Gastrocnemius medialis (tissue), 4 donors: ENCODE measurements around the gene IGSF21. TPM values are rescaled to one million over a fixed set of nuclear protein-coding genes. Genes with fewer than 3 reads are reported as not detected.

Experiments
- ATAC-seq, 2 donors: fragments of 150-250 bp; one replicate each; pipeline ENCODE4 v1.9.1; 2016
- DNase-seq, 2 donors: peaks; one replicate each; pipeline ENCODE4 v3.0.0-alpha.2; 2019
- H3K27ac ChIP-seq, 4 donors: fragments of 200-600 bp; sonication (generic); 1 replicate in 1 of 4; 2 replicates in 3 of 4; pipeline ENCODE4 v1.5.1; 2016 to 2018; ENCODE audit warnings: mild to moderate bottlenecking in 2 of 4, moderate library complexity in 1 of 4
- H3K27me3 ChIP-seq, 3 donors: fragments of 200-600 bp; sonication (generic) in 2 of 3; 1 replicate in 1 of 3; 2 replicates in 2 of 3; pipeline versions ENCODE4 v1.5.1 to v1.6.0; 2016 to 2019; ENCODE audit warnings: mild to moderate bottlenecking in 1 of 3, moderate library complexity in 1 of 3
- H3K36me3 ChIP-seq, 2 donors: fragments of 200-600 bp; sonication (generic) in 1 of 2; one replicate each; pipeline ENCODE4 v1.5.1; 2017 to 2018
- H3K4me1 ChIP-seq, 2 donors: fragments of 200-600 bp; sonication (generic) in 1 of 2; one replicate each; pipeline ENCODE4 v1.5.1; 2016 to 2017; ENCODE audit warnings: mild to moderate bottlenecking in 2 of 2
- H3K4me3 ChIP-seq, 4 donors: fragments of 200-600 bp; sonication (generic) in 3 of 4; 1 replicate in 1 of 4; 2 replicates in 3 of 4; pipeline ENCODE4 v1.5.1; 2016 to 2019; ENCODE audit warnings: mild to moderate bottlenecking in 2 of 4
- H3K9me3 ChIP-seq, 3 donors: fragments of 200-600 bp; sonication (generic) in 2 of 3; 1 replicate in 1 of 3; 2 replicates in 2 of 3; pipeline ENCODE4 v1.5.1; 2016 to 2019
- CTCF ChIP-seq, 5 experiments: fragments of 450-650 bp in 3 of 5; fragments of 200-600 bp in 2 of 5; sonication (generic) in 2 of 5; IDR thresholded peaks in 4 of 5; conservative IDR thresholded peaks in 1 of 5; 1 replicate in 4 of 5; 2 replicates in 1 of 5; pipeline ENCODE4 v1.5.1; 2016 to 2019; ENCODE audit warnings: antibody characterized with exemption in 5 of 5, mild to moderate bottlenecking in 3 of 5, moderate library complexity in 3 of 5
- POLR2A ChIP-seq, 2 donors: fragments of 450-650 bp; IDR thresholded peaks; one replicate each; pipeline ENCODE4 v1.6.1; 2017; ENCODE audit warnings: antibody characterized with exemption in 2 of 2, mild to moderate bottlenecking in 2 of 2, moderate library complexity in 2 of 2
- in situ Hi-C, 4 donors: fragments of 200-750 bp; cut with MboI; loops; one replicate each; pipeline versions ENCODE4 v1.15.0 to v1.8.0; 2017; ENCODE audit warnings: low sequenced_read_pairs in 4 of 4
- intact Hi-C: fragments of 100-400 bp; cut with DNase I; formaldehyde crosslinking; loops from one replicate; pipeline ENCODE4 v1.15.1; 2023; ENCODE audit warnings: low total_unique reads
- total RNA-seq, 4 donors: library from RNA; depleted of rRNA; stranded (reverse); fragments of >200 nt; gene quantifications; one replicate each; pipeline versions ENCODE4 v1.1.0 to v1.2.3, GENCODE V29; 2016

Gene IGSF21
- total RNA-seq, 4 donors from 2014 or later, result 0.32 to 0.66 (median 0.53) TPM

- ATAC-seq, result no peak
- Histone ChIP-seq H3K36me3 (no peaks in the 10 kb centered on the region), H3K9me3 (peaks cover 0 to 4% (median 0%) of the 10 kb centered on the region in 3 donors), H3K4me3 (no peak overlapping the region), H3K27ac (no peak overlapping the region), H3K4me1 (no peaks in the 10 kb centered on the region), H3K27me3 (peaks cover 0 to 4% (median 0%) of the 10 kb centered on the region in 3 donors)
- intact Hi-C loops (no loop called here), in situ Hi-C loops (no loop called here)
- DNase-seq, result no peak
- no peak for TF ChIP-seq CTCF (IDR thresholded peaks at IDR 0.05 in 4 of 5, conservative IDR thresholded peaks at IDR 0.05 in 1 of 5)
- TF ChIP-seq POLR2A (IDR thresholded peaks at IDR 0.05), result no peak
Observed at GRCh38 chr1:18373151-18373550, 265.6 kb downstream of the IGSF21 start.

DNA sequence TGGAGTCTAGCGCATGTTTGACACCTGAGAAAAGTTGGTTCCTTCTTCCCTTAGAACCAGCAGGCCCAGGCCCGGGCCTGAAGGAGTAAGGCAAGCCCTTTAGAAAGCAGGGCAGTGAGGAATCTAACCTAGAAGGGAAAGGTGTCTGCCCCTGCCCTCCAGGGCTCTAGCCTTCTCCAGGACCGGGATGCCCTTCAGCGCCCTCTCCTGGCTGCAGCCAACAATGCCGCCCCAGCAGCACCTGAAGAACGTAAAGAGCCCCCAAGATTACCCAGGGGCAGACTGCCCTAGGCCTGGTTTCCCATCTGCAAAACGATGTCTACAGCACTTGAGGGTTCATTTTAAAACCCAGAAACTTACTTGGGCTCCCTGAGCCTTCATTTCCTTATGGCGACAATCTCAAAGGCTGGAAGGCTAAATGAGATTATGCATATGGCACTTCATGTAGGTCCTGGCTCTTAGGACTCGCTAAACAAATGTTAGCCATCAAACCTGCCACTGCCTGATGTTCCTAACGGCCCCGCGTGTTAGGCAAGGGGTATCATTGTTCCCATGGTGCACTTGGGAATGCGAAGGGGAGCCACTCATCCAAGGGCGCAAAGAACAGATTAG lies 266.4 kb downstream of the IGSF21 start:
- Histone ChIP-seq H3K4me3 (no peak overlapping the region), H3K27me3 (peaks cover 0 to 4% (median 0%) of the 10 kb centered on the region in 3 donors), H3K9me3 (peaks cover 0 to 4% (median 0%) of the 10 kb centered on the region in 3 donors), H3K36me3 (no peaks in the 10 kb centered on the region), H3K27ac (no peak overlapping the region), H3K4me1 (no peaks in the 10 kb centered on the region)
- TF ChIP-seq POLR2A (IDR thresholded peaks at IDR 0.05) (no peak), CTCF (IDR thresholded peaks at IDR 0.05 in 4 of 5, conservative IDR thresholded peaks at IDR 0.05 in 1 of 5) (no peak)
- ATAC-seq, result no peak
- DNase-seq, result no peak
- intact Hi-C loops, result no loop called here
- in situ Hi-C loops, result no loop called here

DNA sequence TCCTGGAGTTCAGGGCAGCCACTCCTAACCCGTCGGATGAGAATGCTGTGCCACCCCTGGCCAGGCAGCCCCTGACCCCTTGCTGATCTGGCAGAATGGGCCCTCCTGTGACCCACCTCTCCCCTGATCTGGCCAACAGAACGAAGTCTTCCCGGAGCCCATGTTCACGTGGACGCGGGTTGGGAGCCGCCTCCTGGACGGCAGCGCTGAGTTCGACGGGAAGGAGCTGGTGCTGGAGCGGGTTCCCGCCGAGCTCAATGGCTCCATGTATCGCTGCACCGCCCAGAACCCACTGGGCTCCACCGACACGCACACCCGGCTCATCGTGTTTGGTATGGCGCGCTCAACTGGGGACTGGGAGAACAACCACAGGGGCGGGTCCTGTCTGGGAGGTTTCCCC lies 269.1 kb downstream of the IGSF21 start:
- no peaks in the 10 kb centered on the region for H3K9me3 ChIP-seq
- peaks cover 0 to 4% (median 3%) of the 10 kb centered on the region in 3 donors for H3K27me3 ChIP-seq
- intact Hi-C loops, result no loop called here
- H3K4me3 ChIP-seq, result no peak overlapping the region
- no peaks in the 10 kb centered on the region for H3K36me3 ChIP-seq
- in situ Hi-C loops, result no loop called here
- no peak overlapping the region for H3K27ac ChIP-seq
- DNase-seq, result no peak
- H3K4me1 ChIP-seq, result no peaks in the 10 kb centered on the region
- TF ChIP-seq CTCF (IDR thresholded peaks at IDR 0.05 in 4 of 5, conservative IDR thresholded peaks at IDR 0.05 in 1 of 5) (no peak), POLR2A (IDR thresholded peaks at IDR 0.05) (no peak)
- ATAC-seq, result no peak

- Histone ChIP-seq H3K27ac (no peak overlapping the region), H3K27me3 (peaks cover 0 to 3% (median 0%) of the 10 kb centered on the region in 3 donors), H3K4me3 (no peak overlapping the region), H3K9me3 (no peaks in the 10 kb centered on the region), H3K4me1 (no peaks in the 10 kb centered on the region), H3K36me3 (no peaks in the 10 kb centered on the region)
- ATAC-seq (no peak), DNase-seq (no peak)
- TF ChIP-seq CTCF (IDR thresholded peaks at IDR 0.05 in 4 of 5, conservative IDR thresholded peaks at IDR 0.05 in 1 of 5), result no peak
- no peak for TF ChIP-seq POLR2A (IDR thresholded peaks at IDR 0.05)
- intact Hi-C loops, result no loop called here
- in situ Hi-C loops, result no loop called here
Observed at GRCh38 chr1:18380288-18380687, 272.7 kb downstream of the IGSF21 start.

GRCh38 chr1:18384059-18384458 lies 276.5 kb downstream of the IGSF21 start:
- Histone ChIP-seq H3K27ac (no peak overlapping the region), H3K4me3 (no peak overlapping the region), H3K9me3 (no peaks in the 10 kb centered on the region), H3K36me3 (no peaks in the 10 kb centered on the region), H3K27me3 (peaks cover 0 to 3% (median 0%) of the 10 kb centered on the region in 3 donors), H3K4me1 (no peaks in the 10 kb centered on the region)
- in situ Hi-C loops (no loop called here), intact Hi-C loops (no loop called here)
- no peak for ATAC-seq
- no peak for DNase-seq
- TF ChIP-seq CTCF (IDR thresholded peaks at IDR 0.05 in 4 of 5, conservative IDR thresholded peaks at IDR 0.05 in 1 of 5) (no peak), POLR2A (IDR thresholded peaks at IDR 0.05) (no peak)
